Duodenal mucosa (tissue), 2 donors: ENCODE measurements around the gene COL7A1.
"Not testable (repeated sequence)": the region's sequence is repeated elsewhere in the genome, so short reads cannot be mapped to it uniquely, and the experiment has no call there.

Experiments used
- H3K27ac ChIP-seq: one replicate; pipeline ENCODE4 v1.7.0; 2013; ENCODE audit warnings: low read depth, low read length
- H3K27me3 ChIP-seq, 2 donors: one replicate each; pipeline ENCODE4 v1.7.0; 2013; ENCODE audit warnings: low read length in 2 of 2, control low read depth in 1 of 2; ENCODE audit not compliant: insufficient read depth in 2 of 2, control insufficient read depth in 1 of 2
- H3K36me3 ChIP-seq, 2 donors: one replicate each; pipeline ENCODE4 v1.7.0; 2013; ENCODE audit warnings: low read length in 2 of 2, control low read depth in 1 of 2; ENCODE audit not compliant: insufficient read depth in 2 of 2, control insufficient read depth in 1 of 2
- H3K4me1 ChIP-seq, 2 donors: one replicate each; pipeline ENCODE4 v1.7.0; 2013; ENCODE audit warnings: low read length in 2 of 2, control low read depth in 1 of 2; ENCODE audit not compliant: insufficient read depth in 2 of 2, control insufficient read depth in 1 of 2
- H3K4me3 ChIP-seq, 2 donors: one replicate each; pipeline ENCODE4 v1.7.0; 2013; ENCODE audit warnings: low read length in 2 of 2, low read depth in 1 of 2
- H3K9ac ChIP-seq, 2 donors: one replicate each; pipeline ENCODE4 v1.7.0; 2013; ENCODE audit warnings: low read length in 2 of 2, low read depth in 1 of 2
- H3K9me3 ChIP-seq, 2 donors: one replicate each; pipeline ENCODE4 v1.7.0; 2013; ENCODE audit warnings: low read length in 2 of 2, control low read depth in 1 of 2; ENCODE audit not compliant: control insufficient read depth in 1 of 2

COL7A1 gene

DNA sequence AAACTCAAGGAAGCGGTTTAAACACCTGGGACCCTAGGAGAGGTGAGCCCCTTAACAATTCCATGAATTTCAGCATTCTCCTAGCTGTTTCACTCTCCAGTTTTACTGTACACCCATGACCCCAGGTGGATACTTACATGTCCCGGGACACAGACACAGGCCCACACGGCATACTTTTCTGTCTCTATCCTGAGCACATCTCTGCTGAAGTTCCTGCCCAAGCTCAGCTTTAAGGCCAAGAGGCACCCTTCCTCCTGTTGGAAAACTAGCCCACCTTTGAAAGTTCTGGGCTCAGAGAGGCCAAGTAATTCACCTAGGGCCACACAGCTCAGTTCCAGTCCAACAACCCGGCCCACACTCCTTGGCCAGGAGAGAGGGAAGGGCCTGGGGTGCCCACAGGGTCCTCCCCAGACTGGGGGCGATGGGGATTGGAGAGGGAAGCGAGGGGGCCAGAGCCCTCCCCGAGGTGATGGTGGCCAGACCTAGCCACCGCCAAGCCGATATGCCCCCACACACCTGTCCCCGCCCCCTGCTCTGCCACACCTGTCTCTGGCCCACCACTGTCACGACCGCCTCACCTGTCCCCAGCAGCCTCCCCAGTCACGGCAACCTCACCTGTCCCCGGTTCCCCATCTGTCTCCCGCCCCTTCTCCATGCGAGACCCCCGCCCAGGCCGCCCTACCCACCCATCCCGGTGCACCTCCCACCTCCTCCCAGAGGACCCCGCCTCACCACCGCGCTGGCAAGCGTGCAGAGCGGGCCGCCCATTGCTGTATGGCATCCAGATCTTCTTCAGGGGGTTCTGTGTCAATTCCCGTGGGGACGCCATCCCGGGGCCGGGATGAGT, 39.0 kb downstream of the COL7A1 start:
- Histone ChIP-seq H3K4me3 (peak overlapping the region; percentile 68 to 84), H3K9ac (peak overlapping the region; percentile 60 to 65), H3K9me3 (no peaks in the 10 kb centered on the region), H3K4me1 (peaks cover 46 to 72% of the 10 kb centered on the region in 2 donors), H3K36me3 (no peaks in the 10 kb centered on the region), H3K27ac (no peak overlapping the region), H3K27me3 (no peaks in the 10 kb centered on the region)

DNA sequence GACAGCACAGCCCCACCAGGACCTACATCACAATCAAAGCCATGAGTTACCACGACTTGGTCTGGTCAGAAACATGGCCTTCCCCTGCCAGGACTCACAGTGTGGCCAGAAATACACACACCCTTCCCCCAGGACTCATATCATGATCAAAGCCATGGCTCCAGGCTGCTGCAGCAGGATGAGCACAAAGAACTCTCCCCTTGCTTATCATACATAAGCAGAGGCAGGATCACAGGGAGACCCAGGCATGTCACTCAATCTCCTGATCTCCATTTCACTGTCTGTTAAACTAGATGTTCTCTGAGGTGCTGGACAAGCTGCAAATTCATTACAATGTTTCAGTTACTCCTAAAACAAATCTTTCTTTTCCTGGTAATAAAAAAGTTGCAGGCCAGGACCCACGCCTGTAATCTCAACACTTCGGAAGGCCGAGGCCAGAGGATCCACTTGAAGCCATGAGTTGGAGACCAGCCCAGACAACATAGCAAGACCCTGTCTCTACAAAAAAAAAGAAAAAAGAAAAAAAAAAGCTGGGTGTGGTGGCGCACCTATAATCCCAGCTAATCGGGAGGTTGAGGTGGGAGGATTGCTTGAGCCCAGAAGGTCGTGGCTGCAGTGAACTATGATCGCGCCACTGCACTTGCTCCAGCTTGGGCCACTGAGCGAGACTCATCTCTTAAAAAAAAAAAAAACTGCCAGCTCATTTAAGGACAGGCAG, 39.7 kb downstream of the COL7A1 start:
- H3K27ac ChIP-seq: no peak overlapping the region
- H3K4me3 ChIP-seq: peak overlapping the region; percentile 68 to 84
- H3K9ac ChIP-seq: peak overlapping the region; percentile 60 to 65
- peaks cover 42 to 65% of the 10 kb centered on the region in 2 donors for H3K4me1 ChIP-seq
- H3K9me3 ChIP-seq: no peaks in the 10 kb centered on the region
- peaks cover 0 to 3% of the 10 kb centered on the region in 2 donors for H3K36me3 ChIP-seq
- no peaks in the 10 kb centered on the region for H3K27me3 ChIP-seq

DNA sequence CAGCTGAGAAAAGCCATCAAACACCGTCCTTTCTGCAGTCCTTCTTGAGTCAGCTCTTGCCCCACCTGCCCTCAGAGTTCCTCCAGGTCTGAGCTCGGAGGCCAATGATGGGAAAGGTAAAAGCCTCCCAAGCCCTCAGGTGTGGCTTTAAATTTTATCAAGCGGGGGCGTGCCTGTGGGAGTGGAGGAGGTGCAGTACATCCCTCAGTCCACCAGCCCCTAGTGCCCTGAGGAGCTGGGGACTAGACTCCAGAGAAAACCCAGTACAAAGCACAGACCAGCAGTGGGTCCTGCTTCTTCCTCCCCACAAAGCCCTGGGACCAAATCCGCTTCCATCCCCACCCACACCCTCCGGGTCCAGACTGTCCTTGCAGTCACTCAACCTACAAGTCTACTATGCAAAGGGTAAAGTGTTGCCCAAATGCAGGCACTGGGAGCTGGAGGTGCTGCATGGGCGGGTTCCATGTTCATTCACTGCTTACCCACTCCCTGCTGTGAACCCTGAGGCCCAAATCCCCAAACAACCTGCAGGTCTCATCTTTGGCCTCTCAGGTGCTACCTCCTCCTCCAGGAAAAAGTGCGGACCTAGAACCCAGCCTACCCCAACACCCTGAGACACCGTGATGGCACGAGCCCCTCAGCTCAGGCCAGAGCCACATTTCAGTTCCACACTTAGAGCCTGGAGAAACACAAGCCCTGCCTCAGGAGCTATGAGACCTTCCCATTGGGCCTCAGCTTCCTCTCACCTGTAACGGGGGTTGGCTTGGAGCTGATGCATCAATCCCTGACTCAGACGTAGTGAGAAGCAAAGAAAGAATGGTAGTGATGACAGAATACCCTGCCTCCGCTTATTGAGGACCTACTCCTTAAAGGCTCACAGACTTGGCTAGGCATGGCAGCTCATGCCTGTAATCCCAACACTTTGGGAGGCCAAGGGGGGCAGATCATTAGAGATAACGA, 41.0 kb downstream of the COL7A1 start:
- Histone ChIP-seq H3K9ac (peak overlapping the region; percentile 9 to 10), H3K4me3 (peak overlapping the region in 1 of 2 donors; percentile 55), H3K9me3 (no peaks in the 10 kb centered on the region), H3K36me3 (peaks cover 3 to 10% of the 10 kb centered on the region in 2 donors), H3K27me3 (no peaks in the 10 kb centered on the region), H3K27ac (no peak overlapping the region), H3K4me1 (peaks cover 36 to 60% of the 10 kb centered on the region in 2 donors)

DNA sequence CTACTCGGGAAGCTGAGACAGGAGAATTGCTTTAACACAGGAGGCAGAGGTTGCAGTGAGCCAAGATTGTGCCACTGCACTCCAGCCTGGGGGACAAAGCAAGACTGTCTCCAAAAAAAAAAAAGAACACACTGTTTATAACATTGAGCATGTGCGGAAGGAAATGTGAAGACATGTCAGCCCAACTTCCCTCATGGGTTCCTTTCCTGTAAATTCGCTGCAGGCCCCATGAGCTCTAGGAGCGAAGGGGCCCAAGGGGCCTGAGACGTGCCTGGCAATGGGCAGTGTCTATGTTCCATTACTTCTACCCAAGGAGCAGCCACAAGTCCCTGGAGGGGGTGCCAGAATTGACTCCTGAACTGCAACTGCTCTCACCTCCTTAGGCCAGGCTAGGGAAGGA, 41.8 kb downstream of the COL7A1 start:
- Histone ChIP-seq H3K36me3 (peaks cover 3 to 16% of the 10 kb centered on the region in 2 donors), H3K27ac (no peak overlapping the region), H3K9me3 (no peaks in the 10 kb centered on the region), H3K4me3 (peak overlapping the region in 1 of 2 donors; percentile 55), H3K4me1 (peaks cover 36 to 56% of the 10 kb centered on the region in 2 donors), H3K9ac (peak overlapping the region; percentile 10 to 32), H3K27me3 (no peaks in the 10 kb centered on the region)

DNA sequence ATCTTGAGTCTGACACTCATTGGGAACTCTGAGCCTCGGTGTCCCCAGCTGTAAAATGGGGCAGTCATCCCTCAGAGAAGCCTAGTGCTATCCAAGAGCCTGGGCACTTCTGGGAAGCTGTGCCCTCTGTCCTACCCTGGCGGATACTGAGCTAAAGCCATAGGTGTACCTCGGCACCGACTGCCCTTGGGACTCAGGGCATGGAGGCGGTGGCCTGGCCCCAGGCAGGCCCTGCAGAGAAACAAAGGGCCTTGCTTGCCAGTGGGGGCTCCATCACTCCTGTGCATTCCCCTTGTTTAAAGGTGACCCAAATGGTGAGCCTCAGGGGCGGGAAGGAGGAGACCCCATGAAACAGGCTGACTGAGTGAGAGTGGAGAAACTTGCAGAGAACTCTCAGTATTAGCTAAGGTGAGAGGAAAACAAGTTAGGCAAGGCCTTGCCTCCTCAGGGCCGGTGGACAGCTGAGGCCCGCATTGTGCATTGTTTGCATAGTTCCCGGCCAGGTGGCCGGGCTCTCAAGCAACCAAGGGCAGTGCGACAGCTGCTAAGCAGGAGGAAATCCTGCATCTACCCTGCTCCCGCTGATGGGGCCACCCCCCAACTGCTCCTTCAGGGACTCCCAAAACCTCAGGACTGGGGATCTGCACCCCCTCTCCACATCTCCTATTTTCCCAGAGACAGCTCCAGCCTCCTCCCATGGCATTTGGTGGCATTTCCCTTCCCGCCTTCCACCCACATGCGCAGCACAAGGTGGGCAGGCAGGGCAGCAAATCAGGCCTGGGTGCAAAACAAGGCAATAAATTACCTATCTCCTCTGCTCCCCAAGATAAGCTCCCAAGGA, 42.8 kb downstream of the COL7A1 start:
- H3K9me3 ChIP-seq: no peaks in the 10 kb centered on the region
- peaks cover 9 to 19% of the 10 kb centered on the region in 2 donors for H3K36me3 ChIP-seq
- H3K27me3 ChIP-seq: no peaks in the 10 kb centered on the region
- H3K4me1 ChIP-seq: peaks cover 36 to 47% of the 10 kb centered on the region in 2 donors
- peak overlapping the region; percentile 11 for H3K27ac ChIP-seq
- H3K4me3 ChIP-seq: peak overlapping the region in 1 of 2 donors; percentile 15
- peak overlapping the region; percentile 2 to 4 for H3K9ac ChIP-seq

DNA sequence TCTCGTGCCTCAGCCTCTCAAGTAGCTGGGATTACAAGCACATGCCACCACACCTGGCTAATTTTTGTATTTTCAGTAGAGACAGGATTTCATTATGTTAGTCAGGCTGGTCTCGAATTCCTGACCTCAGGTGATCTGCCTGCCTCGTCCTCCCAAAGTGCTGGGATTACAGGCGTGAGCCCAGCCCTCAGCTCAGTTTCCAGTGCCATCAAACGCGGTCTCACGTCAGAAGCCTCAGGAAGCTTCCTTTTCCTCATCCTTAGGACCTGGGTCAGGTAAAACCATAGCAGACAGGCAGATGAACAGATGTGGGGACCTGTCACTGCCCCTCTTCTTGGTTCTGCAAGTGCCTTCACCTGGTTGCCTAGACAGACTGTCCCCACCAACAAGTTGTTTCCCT, 43.5 kb downstream of the COL7A1 start:
- H3K4me3 ChIP-seq, H3K27me3 ChIP-seq, H3K9me3 ChIP-seq, H3K27ac ChIP-seq: not testable (repeated sequence)
- Histone ChIP-seq H3K4me1 (peaks cover 36 to 44% of the 10 kb centered on the region in 2 donors), H3K9ac (peak overlapping the region in 1 of 2 donors; percentile 2), H3K36me3 (peaks cover 14 to 26% of the 10 kb centered on the region in 2 donors)

DNA sequence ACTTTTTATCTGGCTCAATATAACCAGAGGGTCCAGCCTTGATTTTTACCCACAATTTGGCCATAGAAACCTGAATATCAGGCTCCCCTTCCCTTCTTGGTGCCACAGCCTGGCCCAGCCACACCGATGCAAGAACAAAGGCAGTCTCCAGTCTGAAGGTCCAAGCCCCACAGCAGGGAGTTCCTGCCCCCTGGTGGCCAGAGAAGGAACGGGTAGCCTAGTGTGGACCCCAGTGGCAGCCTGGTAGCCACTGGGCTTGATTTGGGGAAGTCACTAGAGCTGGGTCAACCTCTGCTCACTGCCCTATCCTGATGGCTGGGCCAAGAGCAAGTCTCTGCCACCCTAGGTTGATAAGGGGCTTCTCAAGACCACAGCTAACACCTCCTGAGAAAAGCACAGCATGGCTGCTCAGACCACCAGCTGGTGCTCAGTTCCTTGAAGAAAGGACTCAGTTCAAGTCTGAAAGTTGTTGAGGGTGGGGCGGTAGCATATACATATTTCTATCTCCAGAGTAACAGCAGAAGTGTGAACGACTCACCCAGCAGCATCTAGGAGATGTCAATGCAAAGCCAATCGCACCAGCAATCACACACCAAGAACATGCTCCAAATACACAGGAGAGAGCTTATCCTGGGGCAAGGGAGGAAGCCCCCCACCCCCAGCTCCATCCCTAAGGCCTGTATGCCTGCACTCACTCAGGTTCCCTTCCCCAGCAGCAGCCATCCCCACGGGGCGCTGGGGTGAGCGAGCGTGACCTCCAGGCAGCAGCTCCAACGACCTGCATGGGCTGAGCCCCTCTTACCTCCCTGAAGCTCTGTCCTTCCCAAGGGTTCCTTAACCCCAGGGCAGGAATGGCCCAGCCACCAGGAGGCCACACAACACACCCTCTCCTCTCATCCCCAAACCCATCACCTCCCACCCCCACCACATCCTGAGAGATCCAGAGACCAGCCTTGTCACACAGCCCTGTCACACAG, 46.1 kb downstream of the COL7A1 start:
- H3K9ac ChIP-seq: no peak overlapping the region
- no peaks in the 10 kb centered on the region for H3K9me3 ChIP-seq
- H3K4me1 ChIP-seq: peaks cover 23 to 26% of the 10 kb centered on the region in 2 donors
- H3K4me3 ChIP-seq: no peak overlapping the region
- peaks cover 23 to 40% of the 10 kb centered on the region in 2 donors for H3K36me3 ChIP-seq
- H3K27me3 ChIP-seq: no peaks in the 10 kb centered on the region
- H3K27ac ChIP-seq: no peak overlapping the region

DNA sequence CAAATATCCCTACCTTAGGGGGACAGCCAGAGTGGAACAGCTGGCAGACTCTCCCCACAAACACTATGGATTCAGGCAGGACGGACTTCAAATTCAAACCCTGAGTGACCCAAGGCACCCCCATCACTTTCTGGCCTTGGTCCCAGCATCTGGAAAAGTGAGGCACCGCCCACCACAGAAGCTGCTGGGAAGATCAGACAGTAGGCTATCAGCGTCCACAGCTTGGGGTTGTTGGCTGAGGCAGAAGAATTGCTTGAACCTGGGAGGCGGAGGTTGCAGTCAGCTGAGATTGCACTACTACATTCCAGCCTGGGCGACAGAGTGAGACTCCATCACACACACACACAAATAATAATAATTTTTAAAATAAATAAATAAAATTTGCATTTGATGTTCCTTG, 47.0 kb downstream of the COL7A1 start:
- no peak overlapping the region for H3K27ac ChIP-seq
- no peaks in the 10 kb centered on the region for H3K27me3 ChIP-seq
- H3K9me3 ChIP-seq: no peaks in the 10 kb centered on the region
- H3K36me3 ChIP-seq: peaks cover 28 to 46% of the 10 kb centered on the region in 2 donors
- no peak overlapping the region for H3K9ac ChIP-seq
- no peak overlapping the region for H3K4me3 ChIP-seq
- H3K4me1 ChIP-seq: peaks cover 15 to 18% of the 10 kb centered on the region in 2 donors
